ENCODE results near the gene POU1F1. TPM values are rescaled to one million over a fixed set of nuclear protein-coding genes. Genes with fewer than 3 reads are reported as not detected.
"Not testable (repeated sequence)": the region's sequence is repeated elsewhere in the genome, so short reads cannot be mapped to it uniquely, and the experiment has no call there.

POU1F1 gene
- total RNA-seq, 1 donor from 2014 or later, result not detected

GRCh38 chr3:87260270-87260669 lies 16.1 kb downstream of the POU1F1 start:
- DNase-seq (ENCODE audit: low read depth), result peak; percentile 63

DNA sequence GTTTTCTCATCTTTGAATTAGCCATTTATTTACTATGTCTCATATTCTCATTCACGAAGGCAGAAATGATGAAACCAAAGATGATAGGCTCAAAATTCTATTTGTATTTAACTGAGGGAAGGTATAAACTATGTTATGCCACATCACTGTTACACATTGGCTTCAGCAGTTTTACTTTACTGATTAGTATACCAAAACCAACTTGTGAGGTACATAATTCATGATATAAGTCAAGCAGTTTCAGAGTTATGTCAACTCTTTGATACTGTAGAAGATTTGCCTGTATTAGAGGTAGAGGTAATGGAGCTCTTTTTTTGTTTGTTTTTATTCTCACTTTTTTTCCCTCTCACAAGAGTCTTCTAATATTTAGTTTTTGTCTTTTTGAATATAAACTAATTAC lies 26.4 kb downstream of the POU1F1 start:
- DNase-seq (ENCODE audit: low read depth), result no peak

DNA sequence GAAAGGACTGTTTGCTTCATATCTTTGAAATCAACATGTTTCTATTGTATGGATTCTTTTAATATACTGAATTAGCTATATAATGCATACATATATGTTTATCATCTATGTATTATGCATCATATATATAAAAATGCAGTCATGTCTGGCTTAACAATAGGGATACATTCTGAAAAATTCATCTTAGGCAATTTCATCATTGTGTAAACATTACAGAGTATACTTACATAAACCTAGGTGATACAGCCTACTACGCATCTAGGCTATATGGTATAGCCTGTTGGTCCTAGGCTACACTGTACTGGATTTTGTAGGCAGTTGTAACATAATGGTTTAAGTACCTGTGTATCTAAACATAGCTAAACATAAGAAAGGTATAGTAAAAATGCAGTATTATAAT lies 27.6 kb downstream of the POU1F1 start:
- no peak for DNase-seq (ENCODE audit: low read depth)

DNA sequence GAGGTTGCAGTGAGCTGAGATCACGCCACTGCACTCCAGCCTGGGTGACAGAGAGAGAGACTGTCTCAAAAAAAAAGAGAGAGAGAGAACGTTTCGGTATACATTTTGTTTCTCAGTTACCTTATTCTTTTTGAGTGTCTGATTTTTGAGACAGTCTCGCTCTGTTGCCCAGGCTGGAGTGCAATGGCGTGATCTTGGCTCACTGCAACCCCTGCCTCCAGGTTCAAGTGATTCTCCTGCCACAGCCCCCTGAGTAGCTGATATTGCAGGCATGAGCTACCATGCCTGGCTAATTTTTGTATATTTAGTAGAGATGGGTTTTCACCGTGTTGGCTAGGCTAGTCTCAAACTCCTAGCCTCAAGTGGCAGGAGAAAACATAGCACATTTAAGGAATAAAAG lies 28.2 kb downstream of the POU1F1 start:
- not testable (repeated sequence) for DNase-seq (ENCODE audit: low read depth)

GRCh38 chr3:87247430-87247773 lies 29.0 kb downstream of the POU1F1 start:
- no peak for DNase-seq (ENCODE audit: low read depth)

DNA sequence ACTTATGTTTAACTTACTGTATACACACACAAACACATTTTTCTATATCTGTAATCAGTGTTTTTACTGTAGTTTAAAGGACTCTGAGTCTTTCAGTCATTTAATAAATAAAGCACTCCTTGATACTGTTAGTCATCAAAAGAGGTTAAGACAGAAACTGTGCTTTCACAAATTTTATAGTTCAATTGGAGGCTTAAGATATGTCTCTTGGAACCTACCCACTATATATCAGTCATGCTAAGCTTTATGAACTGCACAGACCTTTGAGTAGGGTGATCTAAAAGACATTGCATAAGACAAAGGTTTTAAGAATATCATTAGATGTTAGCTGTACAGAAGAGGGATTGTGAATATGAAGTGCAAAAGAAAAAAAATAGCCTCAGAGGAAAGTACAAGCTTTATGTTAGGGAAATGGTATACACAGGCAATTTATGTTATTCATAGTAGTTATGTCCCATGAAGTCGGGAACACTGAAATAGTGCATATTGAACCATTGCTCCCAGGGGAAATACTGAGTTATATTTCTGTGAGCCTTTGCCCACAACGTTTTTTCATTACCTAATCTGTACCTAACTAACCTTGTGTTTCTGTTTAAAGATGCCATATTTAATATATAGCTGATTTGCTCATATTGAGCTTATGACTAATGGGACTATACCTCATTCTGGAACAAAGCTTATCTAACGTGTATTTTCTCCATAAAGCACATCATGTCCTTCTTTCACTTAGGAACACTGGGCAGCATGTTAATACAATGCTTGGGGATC lies 29.5 kb downstream of the POU1F1 start:
- no peak for DNase-seq (ENCODE audit: low read depth)

DNA sequence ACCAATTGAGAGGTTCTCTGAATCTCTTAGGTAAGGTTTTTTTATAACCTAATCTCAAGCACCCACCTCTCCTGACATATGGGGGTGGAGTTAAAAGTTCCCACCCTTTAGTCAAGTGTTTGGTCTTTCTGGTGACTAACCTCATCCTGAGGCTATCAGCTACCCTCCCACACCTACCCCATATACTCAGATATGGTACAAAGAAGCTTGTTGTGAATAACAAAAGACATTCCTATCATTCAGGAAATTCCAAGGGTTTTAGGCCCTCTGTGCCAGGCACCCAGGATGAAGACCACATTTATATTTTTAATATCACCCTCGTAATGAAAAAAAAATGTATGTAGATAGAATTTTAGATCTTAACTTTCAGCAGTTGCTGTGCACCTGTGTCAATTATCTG lies 40.3 kb downstream of the POU1F1 start:
- DNase-seq (ENCODE audit: low read depth), result no peak

DNA sequence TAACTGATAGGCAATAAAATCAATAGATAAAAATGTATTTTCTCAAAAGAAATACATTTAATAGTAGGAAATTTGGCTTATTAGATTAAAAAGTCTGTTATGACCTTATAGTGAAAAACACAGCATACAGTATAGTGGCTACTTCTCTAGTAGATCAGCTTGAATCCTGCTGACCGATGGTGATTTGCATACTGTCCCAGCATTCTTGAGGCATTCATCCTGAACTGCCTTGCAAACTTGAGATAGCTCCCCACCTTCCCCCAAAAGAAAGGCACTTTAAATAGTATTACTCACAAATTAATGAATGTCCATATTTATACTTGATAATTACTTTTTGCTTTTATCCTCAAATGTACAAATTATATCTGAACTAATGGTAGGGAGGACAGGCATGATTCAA lies 42.6 kb downstream of the POU1F1 start:
- no peak for DNase-seq (ENCODE audit: low read depth)

GRCh38 chr3:87229113-87229512 lies 47.3 kb downstream of the POU1F1 start:
- no peak for DNase-seq (ENCODE audit: low read depth)

- DNase-seq (ENCODE audit: low read depth), result peak; percentile 4
Measured at GRCh38 chr3:87228316-87228715, 48.1 kb downstream of the POU1F1 start.

DNA sequence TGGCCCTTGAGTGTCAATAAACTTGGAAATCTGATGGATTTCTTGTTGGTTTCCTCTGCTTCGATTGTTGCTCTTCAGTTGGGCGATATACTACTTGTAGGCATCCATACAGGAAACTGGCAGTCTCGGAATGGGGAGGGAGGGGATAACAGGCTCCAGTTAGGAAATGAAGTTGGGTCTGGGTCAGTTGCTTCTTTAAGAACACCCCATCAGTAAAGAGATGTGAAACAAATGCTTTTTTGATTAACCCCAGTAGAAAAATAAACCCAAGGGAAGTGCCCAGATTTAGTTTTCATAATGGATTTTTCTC lies 48.6 kb downstream of the POU1F1 start:
- no peak for DNase-seq (ENCODE audit: low read depth)

- peak; percentile 95 for DNase-seq (ENCODE audit: low read depth)
Measured at GRCh38 chr3:87227104-87227834, 49.1 kb downstream of the POU1F1 start, which contains the start of gene CHMP2B. Gene CHMP2B (plus strand): TSS chr3:87227309. CDS start chr3:87227523, 214 bp downstream.

- no peak for DNase-seq (ENCODE audit: low read depth)
Measured at GRCh38 chr3:87225659-87226058, 50.7 kb downstream of the POU1F1 start.

- no peak for DNase-seq (ENCODE audit: low read depth)
Measured at GRCh38 chr3:87219611-87220010, 56.8 kb downstream of the POU1F1 start.

- no peak for DNase-seq (ENCODE audit: low read depth)
Measured at GRCh38 chr3:87218560-87218959, 57.8 kb downstream of the POU1F1 start.

Small RNA genes lying within 50 kb of the gene (microRNA-seq; reads per million reads assigned to microRNA genes)
- not detected for gene MIR4795

Other genes starting within 250 kb of the POU1F1 start
- 33.6 and 37.8 TPM in 2 replicates for gene CHMP2B, start 49.3 kb downstream of the POU1F1 start, total RNA-seq